KOPT-K1 (cell line): Measurements from ENCODE around the gene SLC12A8.

Experiments used
- H3K27ac ChIP-seq: fragments of 200-600 bp; sonication (generic); 2 replicates; pipeline ENCODE4 v1.5.1; 2016; ENCODE audit warnings: antibody characterized with exemption, mild to moderate bottlenecking, low read depth, low read length; ENCODE audit not compliant: poor library complexity, severe bottlenecking
- H3K36me3 ChIP-seq: fragments of 200-600 bp; sonication (generic); 2 replicates; pipeline ENCODE4 v1.5.1; 2017; ENCODE audit warnings: antibody characterized with exemption, mild to moderate bottlenecking, low read length, moderate library complexity; ENCODE audit not compliant: insufficient read depth
- H3K9me3 ChIP-seq: fragments of 200-600 bp; sonication (generic); 2 replicates; pipeline ENCODE4 v1.5.1; 2017; ENCODE audit warnings: antibody characterized with exemption, low read length, mild to moderate bottlenecking; ENCODE audit not compliant: insufficient read depth, poor library complexity, severe bottlenecking

The SLC12A8 gene

GRCh38 chr3:125110876-125111480, 101.6 kb downstream of the SLC12A8 start:
- H3K36me3 ChIP-seq, result no peaks in the 10 kb centered on the region
- H3K9me3 ChIP-seq, result no peaks in the 10 kb centered on the region
- H3K27ac ChIP-seq, result no peak overlapping the region

- Histone ChIP-seq H3K27ac (no peak overlapping the region), H3K9me3 (no peaks in the 10 kb centered on the region)
Measured at GRCh38 chr3:125110016-125110875, 102.3 kb downstream of the SLC12A8 start.

GRCh38 chr3:125109536-125109925, 103.0 kb downstream of the SLC12A8 start:
- Histone ChIP-seq H3K36me3 (no peaks in the 10 kb centered on the region), H3K27ac (no peak overlapping the region), H3K9me3 (no peaks in the 10 kb centered on the region)

More at GRCh38 chr3:125110016-125110875, 102.3 kb downstream of the SLC12A8 start:
- H3K36me3 ChIP-seq, result no peaks in the 10 kb centered on the region

- Histone ChIP-seq H3K36me3 (no peaks in the 10 kb centered on the region), H3K27ac (no peak overlapping the region), H3K9me3 (no peaks in the 10 kb centered on the region)
Measured at GRCh38 chr3:125108833-125109535, 103.6 kb downstream of the SLC12A8 start.

GRCh38 chr3:125107861-125108567, 104.5 kb downstream of the SLC12A8 start:
- Histone ChIP-seq H3K9me3 (no peaks in the 10 kb centered on the region), H3K27ac (no peak overlapping the region), H3K36me3 (no peaks in the 10 kb centered on the region)

- H3K27ac ChIP-seq, result no peak overlapping the region
- H3K9me3 ChIP-seq, result no peaks in the 10 kb centered on the region
- H3K36me3 ChIP-seq, result no peaks in the 10 kb centered on the region
Measured at GRCh38 chr3:125107363-125107762, 105.2 kb downstream of the SLC12A8 start.

GRCh38 chr3:125105116-125105515, 107.4 kb downstream of the SLC12A8 start:
- Histone ChIP-seq H3K9me3 (no peaks in the 10 kb centered on the region), H3K36me3 (no peaks in the 10 kb centered on the region), H3K27ac (no peak overlapping the region)

- Histone ChIP-seq H3K9me3 (no peaks in the 10 kb centered on the region), H3K36me3 (no peaks in the 10 kb centered on the region), H3K27ac (no peak overlapping the region)
Measured at GRCh38 chr3:125104639-125105038, 107.9 kb downstream of the SLC12A8 start.

GRCh38 chr3:125103406-125103805, 109.1 kb downstream of the SLC12A8 start:
- Histone ChIP-seq H3K9me3 (peaks cover 7% of the 10 kb centered on the region), H3K27ac (no peak overlapping the region), H3K36me3 (no peaks in the 10 kb centered on the region)

GRCh38 chr3:125102470-125102869, 110.1 kb downstream of the SLC12A8 start:
- Histone ChIP-seq H3K27ac (no peak overlapping the region), H3K36me3 (no peaks in the 10 kb centered on the region), H3K9me3 (peaks cover 7% of the 10 kb centered on the region)

- Histone ChIP-seq H3K36me3 (no peaks in the 10 kb centered on the region), H3K27ac (no peak overlapping the region)
Measured at GRCh38 chr3:125098611-125099291, 113.8 kb downstream of the SLC12A8 start.

GRCh38 chr3:125090649-125091048, 121.9 kb downstream of the SLC12A8 start:
- H3K36me3 ChIP-seq, result no peaks in the 10 kb centered on the region
- peaks cover 10% of the 10 kb centered on the region for H3K9me3 ChIP-seq
- no peak overlapping the region for H3K27ac ChIP-seq

More at GRCh38 chr3:125098611-125099291, 113.8 kb downstream of the SLC12A8 start:
- H3K9me3 ChIP-seq, result peaks cover 11% of the 10 kb centered on the region

- Histone ChIP-seq H3K9me3 (peaks cover 7% of the 10 kb centered on the region), H3K27ac (no peak overlapping the region), H3K36me3 (no peaks in the 10 kb centered on the region)
Measured at GRCh38 chr3:125087768-125088391, 124.7 kb downstream of the SLC12A8 start.

- H3K36me3 ChIP-seq, result no peaks in the 10 kb centered on the region
- H3K9me3 ChIP-seq, result no peaks in the 10 kb centered on the region
- no peak overlapping the region for H3K27ac ChIP-seq
Measured at GRCh38 chr3:125085166-125085565, 127.4 kb downstream of the SLC12A8 start.
